ENCODE data around the gene HEMGN.

GRCh38 chr9:97983589-97984187, 45.7 kb upstream of the HEMGN start:
- TF ChIP-seq CTCF (IDR thresholded peaks at IDR 0.05; ENCODE audit: insufficient read depth, low read length, poor library complexity, severe bottlenecking) (no peak), EZH2phosphoT487 (conservative IDR thresholded peaks at IDR 0.05; ENCODE audit: low read length) (no peak)

Measured in SU-DHL-6 (cell line).